ENCODE results near the gene INTS1. TPM values are rescaled to one million over a fixed set of nuclear protein-coding genes. Genes with fewer than 3 reads are reported as not detected.

The INTS1 gene
- total and polyA plus RNA-seq, 2 donors (not counting 1 experiment from before 2014, with no cell fraction given) = 128 to 160 TPM

DNA sequence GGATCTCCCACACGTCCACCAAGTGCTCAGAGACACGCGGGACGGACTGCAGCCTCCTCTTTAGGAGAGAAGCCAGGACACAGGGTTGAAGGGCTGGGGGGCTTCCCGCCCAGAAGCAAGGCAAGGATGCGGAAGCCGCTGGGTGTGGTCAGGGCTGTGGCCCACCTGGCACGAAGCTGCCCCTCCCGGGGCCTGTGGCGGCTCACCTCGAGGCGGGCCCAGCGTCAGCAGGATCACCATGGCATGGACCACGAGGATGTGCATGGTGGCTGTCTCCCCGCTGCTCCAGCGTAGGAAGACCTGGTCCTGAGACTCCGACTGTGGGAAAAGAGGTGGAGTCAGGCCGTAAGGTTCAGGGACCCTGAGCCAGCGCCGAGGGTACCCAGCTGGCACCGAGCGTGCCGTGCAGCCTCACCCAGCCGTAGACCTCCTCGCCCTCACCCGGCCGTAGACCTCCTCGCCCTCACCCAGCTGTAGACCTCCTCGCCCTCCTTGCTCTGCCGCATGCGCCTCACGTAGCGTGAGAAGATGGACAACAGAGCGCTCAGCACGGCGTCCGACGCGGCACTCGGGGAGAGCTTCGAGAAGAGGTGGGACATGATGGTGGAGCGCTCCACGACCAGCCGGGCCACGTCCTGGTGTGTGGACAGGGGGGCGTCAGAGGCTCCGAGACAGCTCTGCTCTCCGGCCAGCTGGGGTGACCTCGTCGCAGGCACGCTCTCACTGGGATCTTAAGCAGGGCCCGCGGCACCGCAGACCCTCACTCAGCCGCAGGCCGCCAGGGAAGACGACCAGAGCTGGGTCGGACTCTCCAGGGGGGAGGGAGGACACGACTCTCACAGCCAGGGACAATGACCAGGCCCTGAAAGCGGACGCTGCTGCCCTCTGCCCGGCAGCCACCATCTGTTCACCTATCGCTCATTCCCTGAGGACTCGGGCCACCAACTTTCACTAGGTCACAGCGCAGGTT, 20.4 kb downstream of the INTS1 start:
- Histone ChIP-seq H3K9ac (ENCODE audit: low read length) (no peak overlapping the region), H3K4me3 (ENCODE audit: control extremely low read depth in 1 of 5, extremely low read depth in 1 of 5, insufficient read depth in 1 of 5, low read depth in 2 of 5, low read length in 4 of 5) (no peak overlapping the region), H3K79me2 (ENCODE audit: control insufficient read depth, insufficient read depth, low read length) (no peaks in the 10 kb centered on the region), H2AFZ (ENCODE audit: insufficient read depth, low read depth, low read length, poor library complexity, severe bottlenecking) (no peak overlapping the region), H3K4me2 (replicated peaks; ENCODE audit: low read depth, low read length, poor library complexity, severe bottlenecking) (no peak overlapping the region), H3K9me3 (ENCODE audit: control extremely low read depth in 1 of 3, control insufficient read depth in 2 of 3, insufficient read depth in 1 of 3, low read length in 2 of 3) (no peaks in the 10 kb centered on the region), H3K27ac (ENCODE audit: low read length in 2 of 2) (no peak overlapping the region), H3K4me1 (ENCODE audit: control insufficient read depth in 2 of 2, insufficient read depth in 2 of 2, low read length in 2 of 2) (no peaks in the 10 kb centered on the region), H3K36me3 (replicated peaks in 1 of 2; ENCODE audit: control extremely low read depth in 1 of 2, control insufficient read depth in 1 of 2, extremely low read depth in 1 of 2, insufficient read depth in 2 of 2, low read length in 1 of 2) (peaks cover 0 to 83% of the 10 kb centered on the region in 2 experiments), H3K27me3 (replicated peaks in 1 of 4; ENCODE audit: control extremely low read depth in 1 of 4, control insufficient read depth in 3 of 4, insufficient read depth in 4 of 4, low read length in 3 of 4) (no peaks in the 10 kb centered on the region), H4K20me1 (ENCODE audit: control insufficient read depth, insufficient read depth, low read length, poor library complexity, severe bottlenecking) (peaks cover 6% of the 10 kb centered on the region)
- no peaks in the 10 kb centered on the region for H3K27me3 Mint-ChIP-seq
- no peak for ATAC-seq (ENCODE audit: low read depth)
- no peaks in the 10 kb centered on the region for H3K4me1 Mint-ChIP-seq
- H3K9me3 Mint-ChIP-seq (ENCODE audit: insufficient read depth) = no peaks in the 10 kb centered on the region
- no peak for DNase-seq
- intact Hi-C loops (cut with micrococcal nuclease) = no loop called here
- H3K4me3 Mint-ChIP-seq = no peak overlapping the region
- WGBS (ENCODE audit: insufficient coverage) = 97% methylated on average over 59 of the region's 65 CpGs
- TF ChIP-seq EZH2 (IDR thresholded peaks at IDR 0.05; ENCODE audit: borderline replicate concordance, insufficient read depth, low read depth, low read length, poor library complexity, severe bottlenecking) = no peak
- TF ChIP-seq, protein P1, sequence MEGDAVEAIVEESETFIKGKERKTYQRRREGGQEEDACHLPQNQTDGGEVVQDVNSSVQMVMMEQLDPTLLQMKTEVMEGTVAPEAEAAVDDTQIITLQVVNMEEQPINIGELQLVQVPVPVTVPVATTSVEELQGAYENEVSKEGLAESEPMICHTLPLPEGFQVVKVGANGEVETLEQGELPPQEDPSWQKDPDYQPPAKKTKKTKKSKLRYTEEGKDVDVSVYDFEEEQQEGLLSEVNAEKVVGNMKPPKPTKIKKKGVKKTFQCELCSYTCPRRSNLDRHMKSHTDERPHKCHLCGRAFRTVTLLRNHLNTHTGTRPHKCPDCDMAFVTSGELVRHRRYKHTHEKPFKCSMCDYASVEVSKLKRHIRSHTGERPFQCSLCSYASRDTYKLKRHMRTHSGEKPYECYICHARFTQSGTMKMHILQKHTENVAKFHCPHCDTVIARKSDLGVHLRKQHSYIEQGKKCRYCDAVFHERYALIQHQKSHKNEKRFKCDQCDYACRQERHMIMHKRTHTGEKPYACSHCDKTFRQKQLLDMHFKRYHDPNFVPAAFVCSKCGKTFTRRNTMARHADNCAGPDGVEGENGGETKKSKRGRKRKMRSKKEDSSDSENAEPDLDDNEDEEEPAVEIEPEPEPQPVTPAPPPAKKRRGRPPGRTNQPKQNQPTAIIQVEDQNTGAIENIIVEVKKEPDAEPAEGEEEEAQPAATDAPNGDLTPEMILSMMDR (IDR thresholded peaks at IDR 0.05) = no peak
- POLR2A ChIA-PET = no interaction called here
- CTCF ChIA-PET = no interaction called here
- no peak overlapping the region for H3K27ac Mint-ChIP-seq

DNA sequence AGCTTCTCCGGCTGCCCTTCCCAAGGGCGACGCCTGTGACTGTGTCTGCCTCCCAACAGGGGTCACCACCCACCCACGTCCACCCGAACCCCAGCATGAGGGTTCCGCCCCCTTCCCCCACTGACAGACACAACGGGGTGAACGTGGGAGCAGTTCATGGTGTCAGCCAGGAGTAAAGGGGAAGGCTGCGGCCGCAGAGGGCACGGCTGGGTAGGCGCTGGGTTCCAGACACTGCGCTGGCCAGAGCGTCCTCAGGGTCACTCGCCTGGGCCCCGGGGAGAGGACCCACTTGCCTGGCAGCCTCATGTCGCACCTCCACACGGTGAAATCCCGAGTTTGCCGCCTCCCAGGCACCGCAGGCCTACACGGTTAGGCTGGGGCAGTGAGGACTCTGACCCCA, 21.1 kb downstream of the INTS1 start:
- no peaks in the 10 kb centered on the region for H3K4me1 ChIP-seq (ENCODE audit: control insufficient read depth in 2 of 2, insufficient read depth in 2 of 2, low read length in 2 of 2)

More for the DNA sequence above, 21.1 kb downstream of the INTS1 start:
- Mint-ChIP-seq H3K4me1 (no peaks in the 10 kb centered on the region), H3K4me3 (no peak overlapping the region), H3K27ac (no peak overlapping the region), H3K27me3 (no peaks in the 10 kb centered on the region), H3K9me3 (ENCODE audit: insufficient read depth) (no peaks in the 10 kb centered on the region)
- H3K27me3 ChIP-seq (replicated peaks in 1 of 4; ENCODE audit: control extremely low read depth in 1 of 4, control insufficient read depth in 3 of 4, insufficient read depth in 4 of 4, low read length in 3 of 4) = no peaks in the 10 kb centered on the region
- peaks cover 4% of the 10 kb centered on the region for H4K20me1 ChIP-seq (ENCODE audit: control insufficient read depth, insufficient read depth, low read length, poor library complexity, severe bottlenecking)
- no peak overlapping the region for H2AFZ ChIP-seq (ENCODE audit: insufficient read depth, low read depth, low read length, poor library complexity, severe bottlenecking)
- H3K9ac ChIP-seq (ENCODE audit: low read length) = no peak overlapping the region
- H3K9me3 ChIP-seq (ENCODE audit: control extremely low read depth in 1 of 3, control insufficient read depth in 2 of 3, insufficient read depth in 1 of 3, low read length in 2 of 3) = no peaks in the 10 kb centered on the region
- ATAC-seq (ENCODE audit: low read depth) = no peak
- no peaks in the 10 kb centered on the region for H3K79me2 ChIP-seq (ENCODE audit: control insufficient read depth, insufficient read depth, low read length)
- no peak overlapping the region for H3K4me3 ChIP-seq (ENCODE audit: control extremely low read depth in 1 of 5, extremely low read depth in 1 of 5, insufficient read depth in 1 of 5, low read depth in 2 of 5, low read length in 4 of 5)
- no peak for DNase-seq
- H3K36me3 ChIP-seq (replicated peaks in 1 of 2; ENCODE audit: control extremely low read depth in 1 of 2, control insufficient read depth in 1 of 2, extremely low read depth in 1 of 2, insufficient read depth in 2 of 2, low read length in 1 of 2) = peaks cover 0 to 83% of the 10 kb centered on the region in 2 experiments
- intact Hi-C loops (cut with micrococcal nuclease) = no loop called here
- POLR2A ChIA-PET = no interaction called here
- no peak overlapping the region for H3K4me2 ChIP-seq (replicated peaks; ENCODE audit: low read depth, low read length, poor library complexity, severe bottlenecking)
- CTCF ChIA-PET = interaction anchor here (0.5 kb wide), 1 partner anchor 58 kb away, joined by 3 read pairs; no protein-coding TSS in a partner anchor
- TF ChIP-seq EZH2 (IDR thresholded peaks at IDR 0.05; ENCODE audit: borderline replicate concordance, insufficient read depth, low read depth, low read length, poor library complexity, severe bottlenecking) = no peak
- TF ChIP-seq, protein P1 (IDR thresholded peaks at IDR 0.05) = no peak
- H3K27ac ChIP-seq (ENCODE audit: low read length in 2 of 2) = no peak overlapping the region
- WGBS (ENCODE audit: insufficient coverage) = 92% methylated on average over 22 of the region's 22 CpGs

Measured in B cell (primary cell).